Measurements from ENCODE around the gene CSE1L.
"Not testable (repeated sequence)": the region's sequence is repeated elsewhere in the genome, so short reads cannot be mapped to it uniquely, and the experiment has no call there.

Gene CSE1L

DNA sequence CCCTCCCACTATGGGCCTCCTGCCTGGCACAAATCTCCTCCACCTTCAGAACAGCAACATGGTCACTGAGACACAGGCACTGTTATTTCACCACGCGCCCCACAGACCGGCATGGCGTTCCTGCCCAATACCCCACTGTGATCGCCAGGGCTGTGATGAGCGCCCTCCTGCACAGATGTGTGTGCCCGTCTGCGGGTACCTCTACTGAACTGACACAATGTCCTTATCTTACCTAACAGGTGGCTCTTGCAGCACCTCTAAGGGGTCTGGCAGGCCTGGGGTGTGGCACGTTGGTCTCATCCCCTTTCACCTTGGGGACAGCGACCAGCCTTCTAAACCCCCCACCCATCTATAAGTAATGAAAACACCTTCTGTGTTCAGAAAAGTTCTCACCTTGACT, 77.9 kb downstream of the CSE1L start:
- no peak for DNase-seq

DNA sequence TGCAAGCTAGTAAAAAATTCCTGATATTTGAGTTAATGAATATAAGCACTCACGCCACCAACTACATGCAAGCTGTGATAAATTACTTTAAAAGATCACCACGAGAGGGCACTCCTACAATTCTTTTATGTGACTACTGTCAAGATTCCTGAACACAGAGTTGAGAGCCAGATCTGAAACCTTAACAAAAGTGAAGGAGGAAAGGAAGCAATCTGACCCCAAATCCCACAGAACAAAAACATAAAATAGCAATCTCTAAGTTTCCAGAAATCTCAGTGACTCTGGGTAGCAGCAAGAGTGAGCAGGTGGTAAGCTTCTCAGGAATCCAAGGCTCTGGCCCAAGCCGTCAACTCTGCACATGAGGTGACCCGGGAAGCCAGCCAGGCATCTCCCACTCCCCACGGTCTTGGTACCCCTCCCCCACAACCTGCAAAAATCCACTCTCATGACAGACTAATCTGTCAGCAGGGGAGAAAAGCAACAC, 86.9 kb downstream of the CSE1L start:
- DNase-seq: no peak

DNA sequence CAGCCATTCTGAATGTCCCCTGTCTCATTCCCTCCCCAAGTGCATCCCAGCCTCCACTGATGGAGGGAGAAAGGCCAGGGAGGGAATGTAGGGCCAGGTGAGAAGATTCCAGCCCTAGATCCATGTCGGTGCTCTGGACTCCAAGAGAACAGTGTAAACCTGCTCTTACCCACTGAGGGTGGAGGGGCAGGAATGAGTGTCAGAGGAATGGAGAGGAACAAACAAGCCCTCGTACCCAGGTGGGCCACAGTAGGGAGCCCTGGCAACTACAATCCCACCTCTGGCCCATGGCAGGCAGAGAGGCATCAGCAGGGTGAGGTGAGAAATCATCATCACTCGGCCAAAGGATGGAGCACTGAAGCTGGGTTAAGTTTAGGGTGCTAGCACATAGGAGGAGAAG, 87.5 kb downstream of the CSE1L start:
- DNase-seq: no peak

DNA sequence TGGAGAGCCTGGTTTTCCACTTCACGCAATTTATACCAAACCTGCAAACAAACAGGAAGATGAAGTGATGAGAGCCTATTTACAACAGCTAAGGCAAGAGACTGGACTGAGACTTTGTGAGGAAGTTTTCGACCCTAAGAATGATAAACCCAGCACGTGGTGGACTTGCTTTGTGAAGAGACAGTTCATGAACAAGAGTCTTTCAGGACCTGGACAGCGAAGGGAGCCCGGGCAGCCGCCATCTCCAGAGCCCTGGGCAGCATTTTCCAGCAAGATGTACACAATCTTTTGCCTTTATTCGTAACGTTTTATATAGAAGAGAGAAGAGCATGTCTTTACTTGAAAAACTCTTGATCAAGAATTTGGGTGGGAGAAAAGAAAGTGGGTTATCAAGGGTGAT, 88.7 kb downstream of the CSE1L start:
- DNase-seq: not testable (repeated sequence)

DNA sequence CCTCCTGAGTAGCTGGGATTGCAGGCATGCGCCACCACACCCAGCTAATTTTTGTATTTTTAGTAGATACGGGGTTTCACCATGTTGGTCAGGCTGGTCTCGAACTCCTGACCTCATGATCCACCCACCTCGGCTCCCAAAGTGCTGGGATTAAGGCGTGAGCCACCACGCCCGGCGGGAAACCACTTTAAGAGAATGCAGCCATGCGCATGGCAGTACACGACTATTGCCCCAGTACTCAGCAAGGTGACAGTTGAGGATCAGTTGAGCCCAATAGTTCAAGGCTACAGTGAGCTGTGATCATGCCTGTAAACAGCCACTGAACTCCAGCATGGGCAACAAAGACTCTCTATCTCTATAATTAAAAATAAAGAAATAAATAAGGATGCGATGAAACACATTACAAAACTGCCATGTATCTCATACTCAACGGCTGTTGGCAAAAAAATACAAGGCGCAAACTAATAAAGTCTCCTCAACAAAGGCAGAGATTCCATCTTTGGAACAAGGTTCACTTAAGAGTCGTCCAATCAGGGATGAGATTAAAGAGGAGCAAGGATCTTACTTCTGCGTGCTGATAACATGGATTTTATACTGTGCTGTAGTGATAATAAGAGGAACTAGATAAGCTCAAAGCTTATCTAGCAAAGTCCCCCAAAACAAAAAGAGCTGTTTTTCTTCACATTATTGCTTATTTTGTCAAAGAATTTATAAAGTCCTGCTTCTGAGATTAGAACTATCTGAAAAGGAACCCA, 90.9 kb downstream of the CSE1L start:
- no peak for DNase-seq

DNA sequence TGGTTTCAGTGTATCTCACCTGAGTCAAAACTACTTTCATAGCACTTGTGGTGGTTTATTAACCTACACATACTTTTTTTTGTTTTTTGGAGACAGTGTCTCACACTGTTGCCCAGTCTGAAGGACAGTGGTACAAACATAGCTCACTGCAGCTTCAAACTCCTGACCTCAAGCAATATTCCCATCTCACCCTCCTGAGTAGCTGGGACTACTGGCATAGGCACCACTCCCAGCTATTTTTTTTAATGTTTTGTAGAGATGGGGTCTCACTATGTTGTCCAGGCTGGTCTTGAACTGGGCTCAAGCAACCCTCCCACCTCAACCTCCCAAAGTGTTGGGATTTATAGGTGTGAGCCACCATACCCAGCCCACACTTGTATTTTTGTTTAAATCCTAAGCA, 92.3 kb downstream of the CSE1L start:
- DNase-seq: no peak

DNA sequence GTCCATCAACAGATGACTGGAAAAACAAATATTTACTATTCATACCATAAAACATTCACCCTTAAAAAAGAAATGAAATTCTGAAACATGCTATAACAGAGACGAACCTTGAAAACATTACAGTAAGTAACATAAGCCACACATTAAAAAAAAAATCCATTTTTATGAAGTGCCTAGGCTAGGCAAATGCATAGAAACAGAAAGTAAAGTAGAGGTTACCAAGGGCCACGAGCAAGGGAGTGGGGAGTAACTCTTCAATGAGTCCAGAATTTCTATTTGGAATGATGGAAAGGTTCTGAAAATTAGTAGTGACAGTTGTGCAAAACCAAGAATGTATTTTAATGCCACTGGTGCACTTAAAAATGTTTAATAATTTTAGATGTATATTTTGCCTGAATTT, 94.3 kb downstream of the CSE1L start:
- no peak for DNase-seq

DNA sequence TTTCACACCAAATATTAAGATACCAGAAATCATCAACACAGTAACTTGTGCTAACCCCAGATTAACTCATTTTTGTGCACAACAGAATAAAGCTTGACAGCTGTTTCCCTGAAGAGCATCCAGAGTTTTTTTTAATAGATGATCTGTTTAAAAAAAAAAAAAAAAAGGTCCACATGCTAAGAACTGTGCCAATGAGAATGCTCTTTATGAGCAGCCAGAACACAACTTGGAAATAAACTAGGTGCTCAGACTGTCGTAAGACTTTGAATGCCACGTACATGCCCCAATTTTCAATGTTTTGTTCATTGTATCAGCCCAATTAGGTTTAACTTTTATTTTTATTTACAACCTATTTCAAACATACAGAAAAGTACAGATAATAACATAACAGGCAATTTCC, 94.7 kb downstream of the CSE1L start:
- no peak for DNase-seq
